Fibroblast of skin of abdomen (primary cell): ENCODE measurements around the gene SYNRG. TPM values are rescaled to one million over a fixed set of nuclear protein-coding genes. Genes with fewer than 3 reads are reported as not detected.
"Not testable (repeated sequence)": the region's sequence is repeated elsewhere in the genome, so short reads cannot be mapped to it uniquely, and the experiment has no call there.

ENCODE experiments used
- DNase-seq: peaks from one replicate; pipeline ENCODE4 v3.0.0-alpha.2; 2013
- polyA plus RNA-seq, 2 experiments: library from polyadenylated mRNA; unstranded; fragments of 120-200 nt; gene quantifications; one replicate each; pipeline ENCODE4 v1.2.1, GENCODE V29; 2013; ENCODE audit not compliant: insufficient read length in 2 of 2

SYNRG gene
- polyA plus RNA-seq (2013, experiment 1 of 2; ENCODE audit: insufficient read length), result 19.1 TPM
- 17.0 TPM for polyA plus RNA-seq (2013, experiment 2 of 2; ENCODE audit: insufficient read length)

GRCh38 chr17:37609170-37610040 lies at the start of gene SYNRG:
TSS of gene SYNRG (minus strand) at chr17:37609418. CDS start at chr17:37609355, 63 bp downstream.
- peak; percentile 98 for DNase-seq

GRCh38 chr17:37657202-37657601 lies 48.0 kb upstream of the SYNRG start:
- no peak for DNase-seq

GRCh38 chr17:37651849-37652248 lies 42.6 kb upstream of the SYNRG start:
- DNase-seq, result no peak

- peak; percentile 45 for DNase-seq
These were observed 41.3 kb upstream of the SYNRG start for GRCh38 chr17:37650419-37651003.

- DNase-seq, result peak; percentile 36
These were observed 39.3 kb upstream of the SYNRG start for GRCh38 chr17:37648555-37648954.

- no peak for DNase-seq
These were observed 38.6 kb upstream of the SYNRG start for GRCh38 chr17:37647856-37648255.

GRCh38 chr17:37643869-37644268 lies 34.7 kb upstream of the SYNRG start:
- no peak for DNase-seq

GRCh38 chr17:37643118-37643766 lies 34.0 kb upstream of the SYNRG start, which contains the start of gene DDX52:
TSS of gene DDX52 (minus strand) at chr17:37643446. CDS start at chr17:37643420, 26 bp downstream.
- DNase-seq, result peak; percentile 89

GRCh38 chr17:37642681-37643080 lies 33.5 kb upstream of the SYNRG start:
- DNase-seq, result peak; percentile 9

GRCh38 chr17:37640015-37640414 lies 30.8 kb upstream of the SYNRG start:
- DNase-seq, result no peak

- no peak for DNase-seq
These were observed 28.7 kb upstream of the SYNRG start for GRCh38 chr17:37637956-37638355.

- DNase-seq, result not testable (repeated sequence)
These were observed 7.2 kb upstream of the SYNRG start for GRCh38 chr17:37616430-37616829.

- DNase-seq, result no peak
These were observed 5.6 kb upstream of the SYNRG start for GRCh38 chr17:37614823-37615222.

GRCh38 chr17:37614391-37614790 lies 5.2 kb upstream of the SYNRG start:
- DNase-seq, result peak; percentile 68

GRCh38 chr17:37610971-37611370 lies 1.8 kb upstream of the SYNRG start:
- DNase-seq, result no peak

GRCh38 chr17:37610041-37610420 lies 813 bp upstream of the SYNRG start:
- not testable (repeated sequence) for DNase-seq

GRCh38 chr17:37608351-37609169 lies 658 bp downstream of the SYNRG start:
- peak; percentile 33 for DNase-seq

GRCh38 chr17:37607637-37608331 lies 1.4 kb downstream of the SYNRG start:
- no peak for DNase-seq

GRCh38 chr17:37605813-37606505 lies 3.3 kb downstream of the SYNRG start:
- no peak for DNase-seq

- no peak for DNase-seq
These were observed 4.1 kb downstream of the SYNRG start for GRCh38 chr17:37605081-37605480.

GRCh38 chr17:37604556-37604955 lies 4.7 kb downstream of the SYNRG start:
- DNase-seq, result no peak
